Measurements from ENCODE around the gene EHF. TPM values are rescaled to one million over a fixed set of nuclear protein-coding genes. Genes with fewer than 3 reads are reported as not detected.
A peak's percentile ranks its signal among the peaks of the same experiment; 100 is the strongest.

The EHF gene
- total RNA-seq, 2 donors from 2014 or later: 0.22 TPM; not detected in 1

GRCh38 chr11:34665077-34665835 lies 44.4 kb downstream of the EHF start:
- Mint-ChIP-seq H3K4me3 (no peak overlapping the region), H3K27ac (no peak overlapping the region), H3K9me3 (no peaks in the 10 kb centered on the region), H3K4me1 (peaks cover 19% of the 10 kb centered on the region), H3K27me3 (ENCODE audit: insufficient read depth) (peaks cover 52% of the 10 kb centered on the region), H3K36me3 (ENCODE audit: low read depth) (no peaks in the 10 kb centered on the region)
- Histone ChIP-seq H3K4me1 (ENCODE audit: control insufficient read depth, insufficient read depth, low read length) (peaks cover 4% of the 10 kb centered on the region), H3K36me3 (ENCODE audit: control insufficient read depth, insufficient read depth, low read length) (no peaks in the 10 kb centered on the region), H3K27ac (ENCODE audit: low read depth, low read length) (no peak overlapping the region), H3K9ac (ENCODE audit: extremely low read depth, low read length, poor library complexity, severe bottlenecking) (no peak overlapping the region), H3K9me3 (ENCODE audit: control insufficient read depth, low read length) (no peaks in the 10 kb centered on the region), H3K4me3 (ENCODE audit: low read length) (no peak overlapping the region), H3K27me3 (ENCODE audit: control insufficient read depth, insufficient read depth, low read length, poor library complexity, severe bottlenecking) (peaks cover 44% of the 10 kb centered on the region)
- no peak for DNase-seq
- 91 to 94% methylated on average over 7 of the region's 7 CpGs for WGBS, 2 experiments (ENCODE audit: insufficient coverage in 1 of 2, insufficient read length in 1 of 2)
- no peak for TF ChIP-seq CTCF (conservative IDR thresholded peaks at IDR 0.05)

- H3K4me1 ChIP-seq (ENCODE audit: control insufficient read depth, insufficient read depth, low read length): peaks cover 8% of the 10 kb centered on the region
- TF ChIP-seq CTCF (conservative IDR thresholded peaks at IDR 0.05): no peak
- H3K36me3 ChIP-seq (ENCODE audit: control insufficient read depth, insufficient read depth, low read length): no peaks in the 10 kb centered on the region
- peaks cover 20% of the 10 kb centered on the region for H3K27me3 ChIP-seq (ENCODE audit: control insufficient read depth, insufficient read depth, low read length, poor library complexity, severe bottlenecking)
- H3K9ac ChIP-seq (ENCODE audit: extremely low read depth, low read length, poor library complexity, severe bottlenecking): peak overlapping the region; percentile 8
- H3K27ac ChIP-seq (ENCODE audit: low read depth, low read length): no peak overlapping the region
- Mint-ChIP-seq H3K27me3 (ENCODE audit: insufficient read depth) (peaks cover 35% of the 10 kb centered on the region), H3K4me3 (no peak overlapping the region), H3K4me1 (peaks cover 21% of the 10 kb centered on the region), H3K9me3 (no peaks in the 10 kb centered on the region), H3K36me3 (ENCODE audit: low read depth) (no peaks in the 10 kb centered on the region), H3K27ac (peak overlapping the region; percentile 44)
- 82 to 83% methylated on average over 3 to 4 of the region's 4 CpGs for WGBS, 2 experiments (ENCODE audit: insufficient coverage in 1 of 2, insufficient read length in 1 of 2)
- H3K4me3 ChIP-seq (ENCODE audit: low read length): no peak overlapping the region
- DNase-seq: no peak
- no peaks in the 10 kb centered on the region for H3K9me3 ChIP-seq (ENCODE audit: control insufficient read depth, low read length)
These were observed 47.1 kb downstream of the EHF start for GRCh38 chr11:34667810-34668582.

GRCh38 chr11:34668583-34669053 lies 47.7 kb downstream of the EHF start:
- TF ChIP-seq CTCF (conservative IDR thresholded peaks at IDR 0.05): no peak
- Histone ChIP-seq H3K27ac (ENCODE audit: low read depth, low read length) (no peak overlapping the region), H3K9me3 (ENCODE audit: control insufficient read depth, low read length) (no peaks in the 10 kb centered on the region), H3K27me3 (ENCODE audit: control insufficient read depth, insufficient read depth, low read length, poor library complexity, severe bottlenecking) (peaks cover 13% of the 10 kb centered on the region), H3K4me1 (ENCODE audit: control insufficient read depth, insufficient read depth, low read length) (peaks cover 8% of the 10 kb centered on the region), H3K36me3 (ENCODE audit: control insufficient read depth, insufficient read depth, low read length) (no peaks in the 10 kb centered on the region), H3K9ac (ENCODE audit: extremely low read depth, low read length, poor library complexity, severe bottlenecking) (peak overlapping the region; percentile 8), H3K4me3 (ENCODE audit: low read length) (no peak overlapping the region)
- Mint-ChIP-seq H3K4me3 (no peak overlapping the region), H3K9me3 (no peaks in the 10 kb centered on the region), H3K27ac (peak overlapping the region; percentile 44), H3K36me3 (ENCODE audit: low read depth) (no peaks in the 10 kb centered on the region), H3K4me1 (peaks cover 21% of the 10 kb centered on the region), H3K27me3 (ENCODE audit: insufficient read depth) (peaks cover 30% of the 10 kb centered on the region)
- DNase-seq: no peak
- WGBS, 2 experiments (ENCODE audit: insufficient coverage in 1 of 2, insufficient read length in 1 of 2): 85 to 90% methylated on average over 3 to 4 of the region's 4 CpGs
